NCI-H69 (cell line): Measurements from ENCODE around the gene LMTK3.
A peak's percentile ranks its signal among the peaks of the same experiment; 100 is the strongest.

Source experiments
- DNase-seq: peaks from one replicate; lab custom pipeline; 2025; lab: John Stamatoyannopoulos, UW

The LMTK3 gene

DNA sequence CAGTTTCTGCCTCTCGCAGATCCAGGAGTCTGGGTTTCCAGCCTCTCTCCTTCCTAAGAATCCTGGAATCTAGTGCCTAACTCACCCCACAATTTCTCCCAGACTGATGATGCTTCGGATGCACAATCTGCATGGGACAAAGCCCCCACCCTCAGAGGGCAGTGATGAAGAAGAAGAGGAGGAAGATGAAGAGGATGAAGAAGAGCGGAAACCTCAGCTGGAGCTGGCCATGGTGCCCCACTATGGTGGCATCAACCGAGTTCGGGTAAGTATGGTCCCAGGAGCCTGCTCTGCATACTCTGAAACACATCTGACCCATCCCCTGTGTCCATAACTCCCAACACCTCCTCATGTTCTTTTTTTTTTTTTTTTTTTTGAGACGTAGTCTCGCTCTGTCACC, 65.1 kb downstream of the LMTK3 start:
- DNase-seq, result no peak

DNA sequence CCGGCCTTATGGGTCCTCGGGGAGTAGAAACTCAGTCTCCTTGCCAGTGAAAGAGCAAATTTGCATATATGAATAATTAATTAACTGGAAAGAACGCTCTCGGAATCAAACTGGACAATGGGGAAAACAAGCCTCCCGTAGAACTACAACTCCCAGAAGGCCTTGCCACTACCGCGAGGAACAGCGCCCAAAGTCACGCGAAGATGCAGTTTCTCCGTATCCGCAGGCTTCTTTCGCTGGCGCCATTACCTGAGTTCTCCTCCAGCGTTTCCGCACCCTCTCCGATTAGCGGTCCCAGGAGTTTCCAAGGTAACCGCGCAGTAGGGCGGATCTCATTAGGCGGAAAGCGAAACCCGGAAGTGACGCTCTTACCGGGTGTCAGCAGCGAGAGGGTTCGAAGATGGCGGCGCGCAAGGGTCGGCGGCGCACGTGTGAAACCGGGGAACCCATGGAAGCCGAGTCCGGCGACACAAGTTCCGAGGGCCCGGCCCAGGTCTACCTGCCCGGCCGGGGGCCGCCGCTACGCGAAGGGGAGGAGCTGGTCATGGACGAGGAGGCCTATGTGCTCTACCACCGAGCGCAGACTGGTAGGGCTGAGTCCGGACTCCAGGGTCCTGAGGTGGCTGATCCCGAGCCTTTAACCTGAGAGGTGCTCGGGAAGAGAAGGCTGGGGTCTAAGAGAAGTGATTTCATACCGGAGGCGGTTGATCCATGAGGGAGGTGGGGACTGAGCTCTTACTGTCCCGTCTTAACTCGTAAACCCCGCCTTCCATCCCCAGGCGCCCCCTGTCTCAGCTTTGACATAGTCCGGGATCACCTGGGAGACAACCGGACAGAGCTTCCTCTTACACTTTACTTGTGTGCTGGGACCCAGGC, 65.8 kb downstream of the LMTK3 start, which contains the start of gene GRWD1:
Gene GRWD1, plus strand, starts transcription at position 378 of the 876 bp plus-strand sequence. Its CDS starts 23 bp downstream, at position 401.
- DNase-seq, result peak; percentile 100

DNA sequence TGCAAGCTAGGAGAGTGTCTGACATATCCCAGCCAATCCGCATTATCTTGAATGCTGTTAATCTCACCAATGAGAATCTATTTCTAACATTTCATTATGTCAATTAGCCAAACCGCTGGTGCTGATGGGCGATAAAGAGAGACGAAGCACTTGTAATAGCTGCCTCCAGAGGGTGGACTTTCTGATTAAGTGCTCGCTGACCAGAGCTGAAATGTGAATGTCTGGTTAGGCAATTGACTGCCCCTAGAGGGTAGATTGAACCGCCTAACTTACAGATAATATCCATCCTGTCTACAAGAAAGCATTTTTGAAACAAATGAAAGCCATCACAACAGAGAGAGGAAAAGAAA, 66.4 kb downstream of the LMTK3 start:
- peak; percentile 96 for DNase-seq

DNA sequence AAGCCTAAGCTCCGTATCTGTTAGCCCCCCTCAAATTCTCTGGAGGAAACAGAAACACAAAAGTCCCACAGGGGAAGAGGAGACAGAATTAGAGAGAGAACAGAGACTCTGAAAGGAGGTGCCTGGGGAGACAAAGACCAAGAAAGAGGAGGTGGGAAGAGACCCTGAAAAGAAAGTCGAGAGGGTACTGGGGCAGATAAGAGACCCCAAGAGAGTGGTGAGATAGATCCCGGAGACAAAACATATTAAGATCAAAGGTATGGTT, 66.8 kb downstream of the LMTK3 start:
- DNase-seq, result peak; percentile 74

DNA sequence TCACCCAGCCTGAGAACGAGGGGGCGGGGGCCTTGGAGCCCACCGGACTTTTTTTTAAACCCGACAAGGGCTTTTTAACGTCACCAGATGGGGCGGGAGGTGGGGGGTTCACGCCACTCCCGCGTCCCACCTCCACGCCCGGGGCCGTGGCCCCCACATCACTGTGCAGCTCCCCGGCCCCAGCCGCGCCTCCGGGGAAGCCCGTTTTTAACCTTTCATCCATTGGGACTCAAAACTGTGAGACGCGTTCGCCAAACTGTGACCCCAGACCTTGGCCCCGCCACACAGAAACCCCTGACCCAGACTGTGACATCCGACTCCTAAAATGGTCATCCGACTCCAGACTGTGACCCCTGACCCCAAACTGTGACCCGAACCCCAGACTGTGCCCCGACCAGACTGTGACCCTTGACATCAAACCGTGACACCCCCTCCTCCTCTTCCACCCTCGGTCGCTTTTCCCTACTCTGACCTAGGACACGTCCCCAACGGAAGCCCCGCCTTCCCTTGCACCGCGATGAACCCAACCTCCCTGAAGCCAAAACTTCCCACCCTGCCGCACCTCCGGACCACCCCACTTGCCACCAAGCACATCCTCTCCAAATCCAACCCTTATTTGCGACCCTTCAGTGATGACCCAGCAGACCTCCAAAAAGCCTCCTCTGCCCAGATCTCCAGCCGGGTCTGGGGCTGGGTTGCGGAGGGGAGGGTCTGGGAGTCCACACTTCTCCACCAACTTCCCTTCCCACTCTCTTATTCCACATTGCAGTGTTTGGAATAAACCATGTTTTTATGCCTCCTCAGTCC, 67.3 kb downstream of the LMTK3 start:
- peak; percentile 68 for DNase-seq

DNA sequence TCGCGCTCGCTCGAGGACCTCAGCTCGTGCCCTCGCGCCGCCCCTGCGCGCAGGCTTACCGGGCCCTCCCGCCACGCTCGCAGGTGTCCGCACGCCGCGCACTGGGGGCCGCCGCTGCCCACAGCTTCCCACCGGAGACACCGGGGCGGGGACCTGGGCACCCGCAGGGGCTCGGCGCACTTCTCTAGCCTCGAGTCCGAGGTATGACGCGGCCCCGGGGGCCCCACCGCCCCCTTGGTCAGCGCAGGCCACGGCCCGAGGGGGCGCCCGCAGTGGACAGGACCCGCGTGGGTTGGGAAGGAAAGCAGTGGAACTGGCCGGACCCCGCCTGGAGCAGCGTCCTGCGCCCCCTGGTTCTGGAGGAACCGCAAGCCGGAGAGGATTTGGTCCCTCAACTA, 67.9 kb downstream of the LMTK3 start:
- DNase-seq, result peak; percentile 63

DNA sequence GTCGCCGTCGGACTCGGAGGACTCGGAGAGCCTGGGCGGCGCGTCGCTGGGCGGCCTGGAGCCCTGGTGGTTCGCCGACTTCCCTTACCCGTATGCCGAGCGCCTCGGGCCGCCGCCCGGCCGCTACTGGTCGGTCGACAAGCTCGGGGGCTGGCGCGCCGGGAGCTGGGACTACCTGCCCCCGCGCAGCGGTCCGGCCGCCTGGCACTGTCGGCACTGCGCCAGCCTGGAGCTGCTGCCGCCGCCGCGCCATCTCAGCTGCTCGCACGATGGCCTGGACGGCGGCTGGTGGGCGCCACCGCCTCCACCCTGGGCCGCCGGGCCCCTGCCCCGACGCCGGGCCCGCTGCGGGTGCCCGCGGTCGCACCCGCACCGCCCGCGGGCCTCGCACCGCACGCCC, 68.4 kb downstream of the LMTK3 start:
- DNase-seq, result peak; percentile 69

DNA sequence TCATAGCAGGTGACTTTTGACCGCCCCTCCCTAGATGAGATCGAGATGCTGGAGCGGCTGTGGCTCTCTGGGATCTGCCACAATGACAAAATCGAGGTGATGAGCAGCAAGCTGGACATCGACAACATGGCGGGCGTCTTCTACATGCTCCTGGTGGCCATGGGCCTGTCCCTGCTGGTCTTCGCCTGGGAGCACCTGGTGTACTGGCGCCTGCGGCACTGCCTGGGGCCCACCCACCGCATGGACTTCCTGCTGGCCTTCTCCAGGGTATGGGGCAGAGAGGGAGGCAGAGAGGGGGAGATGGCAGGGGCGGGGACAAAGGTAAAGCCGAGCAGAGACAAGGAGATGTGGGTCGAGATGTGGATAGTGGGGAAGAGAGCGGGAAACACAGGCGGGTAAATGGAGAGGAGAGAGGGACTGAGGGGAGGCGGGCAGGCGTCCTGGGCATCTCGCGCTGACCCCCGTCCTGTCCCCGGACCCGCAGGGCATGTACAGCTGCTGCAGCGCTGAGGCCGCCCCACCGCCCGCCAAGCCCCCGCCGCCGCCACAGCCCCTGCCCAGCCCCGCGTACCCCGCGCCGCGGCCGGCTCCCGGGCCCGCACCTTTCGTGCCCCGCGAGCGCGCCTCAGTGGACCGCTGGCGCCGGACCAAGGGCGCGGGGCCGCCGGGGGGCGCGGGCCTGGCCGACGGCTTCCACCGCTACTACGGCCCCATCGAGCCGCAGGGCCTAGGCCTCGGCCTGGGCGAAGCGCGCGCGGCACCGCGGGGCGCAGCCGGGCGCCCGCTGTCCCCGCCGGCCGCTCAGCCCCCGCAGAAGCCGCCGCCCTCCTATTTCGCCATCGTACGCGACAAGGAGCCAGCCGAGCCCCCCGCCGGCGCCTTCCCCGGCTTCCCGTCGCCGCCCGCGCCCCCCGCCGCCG, 69.3 kb downstream of the LMTK3 start:
- DNase-seq, result no peak

DNA sequence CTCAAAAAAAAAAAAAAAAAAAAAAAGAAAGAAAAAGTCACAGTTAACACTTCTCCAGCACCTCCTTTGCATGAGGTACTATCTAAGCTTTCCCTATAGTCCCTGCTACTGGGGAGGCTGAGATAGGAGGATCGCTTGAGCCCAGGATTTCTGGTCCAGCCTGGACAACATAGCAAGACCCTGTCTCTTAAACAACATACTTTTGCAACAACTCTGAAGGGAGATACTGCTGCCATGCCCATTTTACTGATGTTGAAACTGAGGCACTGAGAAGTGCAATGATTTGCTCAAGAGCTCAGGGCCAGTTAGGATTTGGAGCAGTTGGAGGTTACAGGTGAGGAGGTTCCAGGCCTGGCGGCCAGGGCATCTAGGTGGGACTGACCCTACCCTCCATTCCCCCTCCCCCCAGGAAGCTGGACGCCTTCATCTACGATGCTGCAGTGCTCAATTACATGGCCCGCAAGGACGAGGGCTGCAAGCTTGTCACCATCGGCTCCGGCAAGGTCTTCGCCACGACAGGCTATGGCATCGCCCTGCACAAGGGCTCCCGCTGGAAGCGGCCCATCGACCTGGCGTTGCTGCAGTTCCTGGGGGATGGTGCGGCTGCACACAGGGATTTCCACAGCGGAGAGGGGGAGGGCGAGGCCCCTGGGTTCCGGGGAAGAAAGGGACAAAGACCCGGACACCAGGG, 70.1 kb downstream of the LMTK3 start:
- DNase-seq, result no peak

DNA sequence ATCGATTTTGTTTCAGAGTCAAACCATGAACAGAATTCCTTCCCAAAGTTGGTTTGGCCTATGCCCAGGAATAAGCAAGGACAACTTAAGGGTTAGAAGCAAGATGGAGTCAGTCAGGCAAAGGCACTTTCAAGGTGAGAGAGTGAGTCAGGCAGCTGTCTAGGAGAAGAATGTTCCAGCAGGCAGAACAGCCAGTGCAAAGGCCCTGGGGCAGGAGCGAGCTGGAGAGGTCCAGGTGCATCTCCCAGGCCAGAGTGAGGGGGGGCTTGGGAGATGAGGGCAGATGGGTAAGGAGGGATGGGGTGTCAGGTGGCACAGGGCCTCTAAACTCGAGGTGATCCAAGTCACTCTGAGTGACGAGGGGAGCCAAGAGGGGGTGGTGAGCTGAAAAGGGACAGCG, 75.0 kb downstream of the LMTK3 start:
- DNase-seq, result no peak
